Vagina (tissue), 2 donors: ENCODE results near the gene CKS1B.

Experiments
- POLR2A ChIP-seq, 2 donors: fragments of 450-650 bp; IDR thresholded peaks; one replicate each; pipeline ENCODE4 v1.6.1; 2017; ENCODE audit warnings: antibody characterized with exemption in 2 of 2, mild to moderate bottlenecking in 2 of 2, moderate library complexity in 2 of 2
- TF ChIP-seq, protein P1 (sequence below), 3 experiments: fragments of 450-650 bp in 2 of 3; fragments of 200-600 bp in 1 of 3; sonication (generic) in 1 of 3; IDR thresholded peaks; one replicate each; pipeline ENCODE4 v1.5.1; 2017 to 2019; ENCODE audit warnings: antibody characterized with exemption in 3 of 3, mild to moderate bottlenecking in 2 of 3, moderate library complexity in 2 of 3

DNA sequence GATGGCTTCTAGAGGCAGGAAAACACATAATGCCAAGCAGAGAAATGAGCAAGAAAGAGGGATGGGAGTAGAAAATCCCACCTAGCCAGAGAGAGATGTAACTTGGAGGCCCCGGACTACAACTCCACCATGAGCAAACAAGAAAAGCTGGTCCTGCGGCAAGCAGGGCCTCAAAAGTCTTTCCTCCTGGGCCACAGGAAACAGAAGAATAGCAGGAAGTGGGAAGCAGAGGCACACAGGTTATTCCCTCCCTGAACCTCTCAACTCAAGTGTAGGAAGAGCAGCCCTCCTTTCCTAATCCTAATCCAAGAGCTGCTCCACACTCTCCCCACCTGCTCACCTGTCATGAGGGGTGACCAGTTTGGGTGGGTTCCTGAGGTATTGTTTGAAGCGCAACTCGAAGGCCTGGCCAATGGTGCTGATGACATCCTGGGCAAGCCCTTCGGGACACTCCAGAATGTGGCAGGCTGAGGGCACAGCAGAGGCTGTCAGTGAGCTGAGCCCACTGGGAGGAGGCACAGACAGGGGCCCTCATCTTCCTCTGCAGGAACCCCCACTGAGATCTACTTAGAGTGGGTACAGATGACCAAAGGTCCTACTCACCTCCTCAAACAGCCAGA is 7.0 kb upstream of the CKS1B start:
- TF ChIP-seq, protein P1, sequence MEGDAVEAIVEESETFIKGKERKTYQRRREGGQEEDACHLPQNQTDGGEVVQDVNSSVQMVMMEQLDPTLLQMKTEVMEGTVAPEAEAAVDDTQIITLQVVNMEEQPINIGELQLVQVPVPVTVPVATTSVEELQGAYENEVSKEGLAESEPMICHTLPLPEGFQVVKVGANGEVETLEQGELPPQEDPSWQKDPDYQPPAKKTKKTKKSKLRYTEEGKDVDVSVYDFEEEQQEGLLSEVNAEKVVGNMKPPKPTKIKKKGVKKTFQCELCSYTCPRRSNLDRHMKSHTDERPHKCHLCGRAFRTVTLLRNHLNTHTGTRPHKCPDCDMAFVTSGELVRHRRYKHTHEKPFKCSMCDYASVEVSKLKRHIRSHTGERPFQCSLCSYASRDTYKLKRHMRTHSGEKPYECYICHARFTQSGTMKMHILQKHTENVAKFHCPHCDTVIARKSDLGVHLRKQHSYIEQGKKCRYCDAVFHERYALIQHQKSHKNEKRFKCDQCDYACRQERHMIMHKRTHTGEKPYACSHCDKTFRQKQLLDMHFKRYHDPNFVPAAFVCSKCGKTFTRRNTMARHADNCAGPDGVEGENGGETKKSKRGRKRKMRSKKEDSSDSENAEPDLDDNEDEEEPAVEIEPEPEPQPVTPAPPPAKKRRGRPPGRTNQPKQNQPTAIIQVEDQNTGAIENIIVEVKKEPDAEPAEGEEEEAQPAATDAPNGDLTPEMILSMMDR (IDR thresholded peaks at IDR 0.05): no peak
- TF ChIP-seq POLR2A (IDR thresholded peaks at IDR 0.05): no peak
